GM12874 (cell line): Measurements from ENCODE around the gene HES3.

Experiments
- CTCF ChIP-seq: IDR thresholded peaks from 2 replicates; pipeline ENCODE4 v1.5.1; 2011; ENCODE audit warnings: low read depth, mild to moderate bottlenecking, control low read depth, low read length, moderate library complexity; ENCODE audit not compliant: insufficient read depth

HES3 gene

GRCh38 chr1:6287029-6287428 is 43.0 kb downstream of the HES3 start:
- no peak for TF ChIP-seq CTCF

- TF ChIP-seq CTCF: no peak
Observed at GRCh38 chr1:6287431-6287886, 43.5 kb downstream of the HES3 start.

- no peak for TF ChIP-seq CTCF
Observed at GRCh38 chr1:6288026-6288425, 44.0 kb downstream of the HES3 start.

- no peak for TF ChIP-seq CTCF
Observed at GRCh38 chr1:6288665-6289064, 44.7 kb downstream of the HES3 start.

GRCh38 chr1:6292102-6292501 is 48.1 kb downstream of the HES3 start:
- TF ChIP-seq CTCF: no peak

GRCh38 chr1:6294080-6294889 is 50.3 kb downstream of the HES3 start:
- no peak for TF ChIP-seq CTCF

GRCh38 chr1:6294890-6295556 is 51.0 kb downstream of the HES3 start:
- no peak for TF ChIP-seq CTCF
